ENCODE measurements around the gene TASOR.
"Not testable (repeated sequence)": the region's sequence is repeated elsewhere in the genome, so short reads cannot be mapped to it uniquely, and the experiment has no call there.

TASOR gene, protein sequence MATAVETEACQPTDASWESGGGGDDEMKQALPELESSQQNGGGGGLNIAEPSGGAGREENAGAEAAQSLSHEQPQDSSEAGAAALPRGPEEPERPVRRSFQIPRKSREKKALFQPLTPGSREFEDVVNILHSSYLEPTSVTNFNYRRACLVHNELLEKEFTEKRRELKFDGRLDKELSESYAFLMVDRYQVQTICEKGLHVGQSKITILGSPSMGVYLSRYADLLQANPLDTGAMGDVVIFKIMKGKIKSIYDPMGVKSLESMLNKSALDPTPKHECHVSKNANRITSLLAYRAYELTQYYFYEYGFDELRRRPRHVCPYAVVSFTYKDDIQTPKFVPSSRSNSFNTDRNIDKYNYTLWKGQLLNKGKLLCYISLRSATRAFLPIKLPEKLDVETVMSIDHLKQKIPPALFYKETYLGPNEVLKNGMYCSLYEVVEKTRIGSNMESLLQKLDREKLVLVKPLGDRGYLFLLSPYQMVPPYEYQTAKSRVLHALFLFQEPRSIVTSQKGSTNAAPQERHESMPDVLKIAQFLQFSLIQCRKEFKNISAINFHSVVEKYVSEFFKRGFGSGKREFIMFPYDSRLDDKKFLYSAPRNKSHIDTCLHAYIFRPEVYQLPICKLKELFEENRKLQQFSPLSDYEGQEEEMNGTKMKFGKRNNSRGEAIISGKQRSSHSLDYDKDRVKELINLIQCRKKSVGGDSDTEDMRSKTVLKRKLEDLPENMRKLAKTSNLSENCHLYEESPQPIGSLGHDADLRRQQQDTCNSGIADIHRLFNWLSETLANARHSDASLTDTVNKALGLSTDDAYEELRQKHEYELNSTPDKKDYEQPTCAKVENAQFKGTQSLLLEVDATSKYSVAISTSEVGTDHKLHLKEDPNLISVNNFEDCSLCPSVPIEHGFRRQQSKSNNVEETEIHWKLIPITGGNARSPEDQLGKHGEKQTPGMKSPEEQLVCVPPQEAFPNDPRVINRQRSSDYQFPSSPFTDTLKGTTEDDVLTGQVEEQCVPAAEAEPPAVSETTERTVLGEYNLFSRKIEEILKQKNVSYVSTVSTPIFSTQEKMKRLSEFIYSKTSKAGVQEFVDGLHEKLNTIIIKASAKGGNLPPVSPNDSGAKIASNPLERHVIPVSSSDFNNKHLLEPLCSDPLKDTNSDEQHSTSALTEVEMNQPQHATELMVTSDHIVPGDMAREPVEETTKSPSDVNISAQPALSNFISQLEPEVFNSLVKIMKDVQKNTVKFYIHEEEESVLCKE (N-terminal part only)

DNA sequence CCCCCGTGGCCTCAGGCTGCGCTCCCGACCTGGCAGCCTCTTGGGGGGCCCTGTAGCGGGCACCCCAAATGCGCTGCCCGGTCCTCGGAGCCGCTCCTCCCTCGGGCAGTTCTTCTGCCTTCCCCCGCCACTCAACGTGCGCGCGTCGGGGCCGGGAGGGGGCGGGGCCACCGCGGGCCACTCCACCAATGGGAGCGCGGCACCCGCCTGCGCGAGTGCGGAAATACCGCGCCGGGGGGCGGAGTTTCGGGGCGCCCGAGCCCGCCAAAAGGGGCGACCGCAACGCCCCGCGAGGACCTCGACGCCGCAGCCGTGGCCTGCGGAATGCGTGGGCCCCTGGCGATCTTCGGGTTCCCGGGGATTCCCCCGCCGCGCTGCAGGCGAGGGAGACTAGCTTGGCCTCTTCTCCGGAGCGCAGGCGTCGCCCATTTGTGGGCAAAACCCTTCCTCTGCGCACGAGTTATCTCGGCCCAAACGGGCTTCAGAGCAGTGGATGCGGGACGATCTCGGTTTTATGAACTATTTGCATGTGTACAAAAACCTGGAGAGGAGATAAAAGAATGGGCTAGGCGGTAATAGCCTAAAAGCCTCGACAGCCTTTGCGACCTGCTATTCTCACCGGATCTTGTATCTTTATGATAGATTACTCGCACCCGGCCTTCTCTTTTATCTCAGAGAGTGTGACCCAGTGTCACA, at the start of gene TASOR:
TSS of gene TASOR (minus strand) at position 144 of the 696 bp plus-strand sequence. CDS start 259 bp downstream, outside the sequence.
- DNase-seq (ENCODE audit: low spot score) = peak; percentile 83

- DNase-seq (ENCODE audit: low spot score) = no peak
These were observed 49.0 kb upstream of the TASOR start for GRCh38 chr3:56732109-56732508.

DNA sequence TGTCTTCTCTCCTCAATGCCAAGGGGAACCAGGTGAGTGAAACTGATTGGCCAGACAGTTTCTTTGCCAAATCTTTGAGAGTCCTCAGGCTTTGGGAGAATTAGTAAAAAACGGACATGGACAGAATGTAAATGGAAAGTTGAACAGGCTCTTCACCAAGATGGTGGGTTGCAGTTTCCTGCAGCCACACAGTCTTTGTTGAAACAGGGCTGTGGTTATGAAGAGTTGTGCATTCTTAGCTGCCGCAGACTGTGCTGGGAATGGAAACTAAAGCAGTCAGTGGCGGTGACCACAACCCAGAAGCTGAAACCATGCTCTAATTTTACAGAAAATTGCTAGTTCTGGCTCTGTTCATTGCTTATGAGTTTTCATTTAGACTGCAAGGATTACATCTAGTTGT, 42.1 kb upstream of the TASOR start:
- DNase-seq (ENCODE audit: low spot score) = no peak

GRCh38 chr3:56724676-56725075, 41.6 kb upstream of the TASOR start:
- DNase-seq (ENCODE audit: low spot score) = peak; percentile 80

GRCh38 chr3:56720849-56721248, 37.8 kb upstream of the TASOR start:
- no peak for DNase-seq (ENCODE audit: low spot score)

DNA sequence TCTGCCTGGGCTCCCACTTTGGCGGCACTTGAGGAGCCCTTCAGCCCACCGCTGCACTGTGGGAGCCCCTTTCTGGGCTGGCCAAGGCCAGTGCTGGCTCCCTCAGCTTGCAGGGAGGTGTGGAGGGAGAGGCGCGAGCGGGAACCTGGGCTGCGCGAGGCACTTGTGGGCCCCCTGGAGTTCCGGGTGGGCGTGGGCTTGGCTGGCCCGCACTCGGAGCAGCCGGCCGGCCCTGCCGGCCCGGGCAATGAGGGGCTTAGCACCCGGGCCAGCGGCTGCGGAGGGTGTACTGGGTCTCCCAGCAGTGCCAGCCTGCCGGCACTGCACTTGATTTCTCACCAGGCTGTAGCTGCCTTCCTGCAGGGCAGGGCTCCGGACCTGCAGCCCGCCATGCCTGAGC, 35.7 kb upstream of the TASOR start:
- not testable (repeated sequence) for DNase-seq (ENCODE audit: low spot score)

DNA sequence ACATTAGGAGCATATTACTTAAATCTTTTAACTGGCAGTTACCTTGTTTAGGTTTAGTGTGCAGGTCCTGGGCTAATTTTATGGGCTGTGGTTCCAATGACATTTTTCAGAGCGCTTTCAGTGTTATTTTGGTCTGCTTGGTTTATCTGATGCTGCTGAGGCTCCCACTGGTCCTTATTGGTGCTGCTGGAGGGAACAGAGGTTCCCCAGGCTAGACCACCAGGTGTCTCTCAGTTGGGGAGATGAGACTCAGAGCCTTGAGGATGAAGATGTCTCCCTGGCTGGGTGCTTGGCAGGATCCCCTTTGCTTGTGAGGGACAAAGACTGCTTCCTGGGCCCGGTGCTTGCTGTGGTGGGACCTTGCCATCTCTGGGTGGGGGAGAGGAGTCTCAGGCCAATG, 28.3 kb upstream of the TASOR start:
- DNase-seq (ENCODE audit: low spot score) = no peak

DNA sequence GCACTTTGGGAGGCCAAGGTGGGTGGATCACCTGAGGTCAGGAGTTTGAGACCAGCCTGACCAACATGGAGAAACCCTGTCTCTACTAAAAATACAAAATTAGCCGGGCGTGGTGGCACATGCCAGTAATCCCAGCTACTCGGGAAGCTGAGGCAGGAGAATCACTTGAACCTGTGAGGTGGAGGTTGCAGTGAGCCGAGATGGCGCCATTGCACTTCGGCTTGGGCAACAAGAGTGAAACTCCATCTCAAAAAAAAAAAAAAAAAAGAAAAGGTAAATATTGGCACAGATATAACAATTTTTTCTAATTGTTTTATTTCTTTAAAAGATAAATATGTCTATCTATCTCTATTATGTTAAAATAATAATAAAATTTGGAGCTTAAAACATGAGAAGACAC, 24.3 kb upstream of the TASOR start:
- DNase-seq (ENCODE audit: low spot score) = not testable (repeated sequence)

GRCh38 chr3:56706629-56707028, 23.6 kb upstream of the TASOR start:
- DNase-seq (ENCODE audit: low spot score) = no peak

- no peak for DNase-seq (ENCODE audit: low spot score)
These were observed 21.6 kb upstream of the TASOR start for GRCh38 chr3:56704706-56705105.

GRCh38 chr3:56702490-56703315, 19.6 kb upstream of the TASOR start:
- peak; percentile 74 for DNase-seq (ENCODE audit: low spot score)

DNA sequence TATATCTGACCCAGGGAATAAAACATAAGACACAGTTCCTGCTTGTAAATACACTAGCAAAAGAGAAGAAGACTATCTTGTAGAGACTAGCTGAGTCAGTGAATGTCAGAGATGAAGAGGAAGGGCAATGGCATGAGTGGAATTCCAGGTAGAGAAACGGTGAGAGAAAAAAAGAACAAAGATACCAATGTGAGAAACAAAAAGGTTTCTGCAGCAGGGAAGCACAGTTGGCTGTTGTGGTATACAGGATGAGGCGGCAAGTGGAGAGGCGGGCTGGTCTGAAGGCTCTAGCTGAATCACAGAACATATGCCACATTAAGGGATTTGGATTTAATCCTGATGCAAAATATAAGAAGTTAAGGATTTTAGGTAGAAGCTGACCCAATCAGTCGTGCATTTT, 17.1 kb upstream of the TASOR start:
- peak; percentile 43 for DNase-seq (ENCODE audit: low spot score)

DNA sequence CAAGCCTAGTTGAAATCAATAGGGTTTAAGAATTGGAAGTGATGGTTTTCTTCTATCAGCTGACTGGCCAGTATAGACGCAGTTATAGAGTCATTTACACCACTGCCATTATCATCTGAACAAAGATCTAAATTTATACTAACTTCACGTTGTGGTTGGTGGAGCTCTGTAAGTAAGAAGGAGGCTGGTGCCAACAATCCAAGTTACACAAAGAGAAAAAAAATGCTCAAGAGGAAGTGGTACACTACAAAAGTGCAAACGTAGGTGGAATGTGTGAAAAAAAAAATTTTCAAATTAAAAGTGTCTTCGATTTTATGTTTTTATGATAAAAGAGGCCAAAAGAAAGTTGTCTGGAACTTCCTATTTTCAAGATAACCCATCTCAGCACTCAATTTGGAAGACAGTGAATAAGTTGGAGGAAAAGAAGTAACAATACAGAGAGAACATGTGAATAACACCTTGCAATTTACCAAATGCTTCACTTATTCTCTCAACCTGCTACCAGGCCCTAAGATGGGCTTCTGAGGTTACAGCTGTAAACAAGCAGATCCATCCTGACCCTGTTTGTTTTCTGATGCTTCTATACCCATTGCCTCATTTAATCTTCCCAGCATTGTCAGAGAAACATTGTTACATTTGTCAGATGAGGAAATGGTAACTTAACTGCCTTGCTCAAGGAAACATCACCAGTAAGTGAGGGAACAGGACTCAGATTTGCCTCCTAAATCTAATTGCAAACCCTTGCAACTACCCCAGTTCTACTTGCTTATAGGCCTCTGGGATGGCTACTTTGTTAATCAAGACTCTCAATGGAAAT, 12.0 kb upstream of the TASOR start:
- no peak for DNase-seq (ENCODE audit: low spot score)

- no peak for DNase-seq (ENCODE audit: low spot score)
These were observed 10.7 kb upstream of the TASOR start for GRCh38 chr3:56693750-56694149.

DNA sequence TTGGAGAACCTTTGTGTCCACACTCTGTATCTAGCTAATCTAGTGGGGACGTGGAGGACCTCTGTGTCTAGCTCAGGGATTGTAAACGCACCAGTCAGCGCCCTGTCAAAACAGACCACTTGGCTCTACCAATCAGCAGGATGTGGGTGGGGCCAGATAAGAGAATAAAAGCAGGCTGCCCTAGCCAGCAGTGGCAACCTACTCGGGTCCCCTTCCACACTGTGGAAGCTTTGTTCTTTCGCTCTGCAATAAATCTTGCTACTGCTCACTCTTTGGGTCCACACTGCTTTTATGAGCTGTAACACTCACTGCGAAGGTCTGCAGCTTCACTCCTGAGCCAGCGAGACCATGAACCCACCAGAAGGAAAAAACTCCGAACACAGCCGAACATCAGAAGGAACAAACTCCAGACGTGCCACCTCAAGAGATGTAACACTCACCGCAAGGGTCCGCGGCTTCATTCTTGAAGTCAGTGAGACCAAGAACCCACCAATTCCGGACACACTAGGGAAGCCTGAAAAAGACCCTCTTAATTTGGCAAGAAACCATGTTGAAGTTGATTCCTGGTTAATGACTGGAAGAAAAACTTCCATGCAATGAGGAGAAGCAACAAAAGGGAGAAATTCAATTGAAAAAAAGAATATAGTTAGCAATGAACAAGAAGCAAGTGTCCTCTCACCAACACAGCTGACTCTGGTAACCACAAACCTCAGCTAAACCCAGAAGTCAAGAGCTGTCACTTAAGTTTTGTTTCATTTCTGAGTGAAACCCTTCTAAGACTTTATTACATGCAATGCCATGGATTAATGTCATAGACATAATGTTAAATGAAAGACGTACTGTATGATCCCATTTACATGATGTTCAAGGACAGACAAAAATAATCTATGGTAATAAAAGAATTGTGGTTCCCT, 9.7 kb upstream of the TASOR start:
- not testable (repeated sequence) for DNase-seq (ENCODE audit: low spot score)

GRCh38 chr3:56692001-56692365, 8.9 kb upstream of the TASOR start:
- not testable (repeated sequence) for DNase-seq (ENCODE audit: low spot score)

GRCh38 chr3:56691165-56692000, 8.3 kb upstream of the TASOR start:
- peak; percentile 79 for DNase-seq (ENCODE audit: low spot score)

DNA sequence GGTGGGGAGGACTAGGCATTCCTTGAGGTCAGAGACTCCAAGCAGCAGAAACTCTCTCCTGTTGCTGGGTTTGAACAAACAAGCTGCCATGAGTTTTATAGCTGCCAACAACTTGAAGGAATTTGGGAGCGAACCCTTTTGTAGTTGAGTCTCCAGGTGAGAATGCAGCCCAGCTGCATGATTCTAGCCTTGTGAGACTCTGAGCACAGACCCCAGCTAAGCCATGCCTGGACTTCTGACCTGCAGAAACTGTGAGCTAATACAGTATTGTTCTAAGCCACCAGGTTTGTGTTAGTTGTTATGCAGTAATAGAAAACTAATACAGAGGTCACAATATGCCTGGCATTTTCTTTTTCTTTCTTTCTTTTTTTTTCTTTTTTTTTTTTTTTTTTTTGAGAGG, 6.2 kb upstream of the TASOR start:
- no peak for DNase-seq (ENCODE audit: low spot score)

All from kidney tubule cell (primary cell).